Panc1 (cell line): ENCODE measurements around the gene NT5E.

Experiments used
- POLR2AphosphoS5 ChIP-seq: IDR thresholded peaks from 2 replicates; pipeline ENCODE4 v1.6.1; 2012; ENCODE audit warnings: mild to moderate bottlenecking, low read depth, low read length, moderate library complexity
- TCF7L2 ChIP-seq: IDR thresholded peaks from 2 replicates; pipeline ENCODE4 v1.6.1; 2011; ENCODE audit warnings: mild to moderate bottlenecking, low read depth, low read length, inconsistent platforms
- TF ChIP-seq, protein P1 (sequence below), 2 experiments: IDR thresholded peaks; 2 replicates each; pipeline ENCODE4 v1.6.1; 2011 to 2012; ENCODE audit warnings: low read depth in 2 of 2, control low read depth in 1 of 2, low read length in 1 of 2, mild to moderate bottlenecking in 1 of 2, moderate library complexity in 1 of 2; ENCODE audit not compliant: insufficient read depth in 1 of 2

DNA sequence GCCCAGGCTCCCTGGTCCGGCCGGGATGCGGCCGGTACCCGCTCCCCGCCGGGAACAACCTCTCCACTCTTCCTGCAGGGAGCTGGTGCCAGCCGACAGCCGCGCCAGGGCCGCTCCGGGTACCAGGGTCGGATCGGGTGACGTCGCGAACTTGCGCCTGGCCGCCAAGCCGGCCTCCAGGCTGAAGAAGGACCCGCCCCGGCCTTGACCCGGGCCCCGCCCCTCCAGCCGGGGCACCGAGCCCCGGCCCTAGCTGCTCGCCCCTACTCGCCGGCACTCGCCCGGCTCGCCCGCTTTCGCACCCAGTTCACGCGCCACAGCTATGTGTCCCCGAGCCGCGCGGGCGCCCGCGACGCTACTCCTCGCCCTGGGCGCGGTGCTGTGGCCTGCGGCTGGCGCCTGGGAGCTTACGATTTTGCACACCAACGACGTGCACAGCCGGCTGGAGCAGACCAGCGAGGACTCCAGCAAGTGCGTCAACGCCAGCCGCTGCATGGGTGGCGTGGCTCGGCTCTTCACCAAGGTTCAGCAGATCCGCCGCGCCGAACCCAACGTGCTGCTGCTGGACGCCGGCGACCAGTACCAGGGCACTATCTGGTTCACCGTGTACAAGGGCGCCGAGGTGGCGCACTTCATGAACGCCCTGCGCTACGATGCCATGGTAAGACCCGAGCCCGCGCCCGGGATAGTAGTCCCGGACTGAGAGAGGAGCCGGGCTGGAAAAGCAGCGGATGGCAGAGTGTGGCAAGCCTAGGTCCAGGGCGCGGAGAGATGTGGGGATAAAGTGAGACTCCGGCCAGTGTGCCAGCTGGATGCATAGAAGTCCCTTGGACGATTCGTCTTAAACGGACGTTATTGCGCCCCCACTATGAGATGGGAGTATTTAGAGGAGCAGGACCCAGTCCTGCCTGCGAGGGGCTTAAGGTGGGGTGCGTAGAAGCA, at the start of gene NT5E:
- TF ChIP-seq POLR2AphosphoS5 (peak; percentile 39; the same call in 1 of the 2 replicates), TCF7L2 (no peak)
- TF ChIP-seq, protein P1, sequence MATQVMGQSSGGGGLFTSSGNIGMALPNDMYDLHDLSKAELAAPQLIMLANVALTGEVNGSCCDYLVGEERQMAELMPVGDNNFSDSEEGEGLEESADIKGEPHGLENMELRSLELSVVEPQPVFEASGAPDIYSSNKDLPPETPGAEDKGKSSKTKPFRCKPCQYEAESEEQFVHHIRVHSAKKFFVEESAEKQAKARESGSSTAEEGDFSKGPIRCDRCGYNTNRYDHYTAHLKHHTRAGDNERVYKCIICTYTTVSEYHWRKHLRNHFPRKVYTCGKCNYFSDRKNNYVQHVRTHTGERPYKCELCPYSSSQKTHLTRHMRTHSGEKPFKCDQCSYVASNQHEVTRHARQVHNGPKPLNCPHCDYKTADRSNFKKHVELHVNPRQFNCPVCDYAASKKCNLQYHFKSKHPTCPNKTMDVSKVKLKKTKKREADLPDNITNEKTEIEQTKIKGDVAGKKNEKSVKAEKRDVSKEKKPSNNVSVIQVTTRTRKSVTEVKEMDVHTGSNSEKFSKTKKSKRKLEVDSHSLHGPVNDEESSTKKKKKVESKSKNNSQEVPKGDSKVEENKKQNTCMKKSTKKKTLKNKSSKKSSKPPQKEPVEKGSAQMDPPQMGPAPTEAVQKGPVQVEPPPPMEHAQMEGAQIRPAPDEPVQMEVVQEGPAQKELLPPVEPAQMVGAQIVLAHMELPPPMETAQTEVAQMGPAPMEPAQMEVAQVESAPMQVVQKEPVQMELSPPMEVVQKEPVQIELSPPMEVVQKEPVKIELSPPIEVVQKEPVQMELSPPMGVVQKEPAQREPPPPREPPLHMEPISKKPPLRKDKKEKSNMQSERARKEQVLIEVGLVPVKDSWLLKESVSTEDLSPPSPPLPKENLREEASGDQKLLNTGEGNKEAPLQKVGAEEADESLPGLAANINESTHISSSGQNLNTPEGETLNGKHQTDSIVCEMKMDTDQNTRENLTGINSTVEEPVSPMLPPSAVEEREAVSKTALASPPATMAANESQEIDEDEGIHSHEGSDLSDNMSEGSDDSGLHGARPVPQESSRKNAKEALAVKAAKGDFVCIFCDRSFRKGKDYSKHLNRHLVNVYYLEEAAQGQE (IDR thresholded peaks at IDR 0.05; ENCODE audit: insufficient read depth in 1 of 2, low read depth in 2 of 2, low read length in 1 of 2), result no peak
